HepG2 (cell line): ENCODE measurements around the gene RHOT1. TPM values are rescaled to one million over a fixed set of nuclear protein-coding genes. Genes with fewer than 3 reads are reported as not detected.

Experiments used
- ATRX ChIP-seq: sonication (generic); formaldehyde crosslinking; IDR thresholded peaks from 2 replicates; pipeline ENCODE4 v1.4.0; 2020; ENCODE audit warnings: missing genetic modification reagents, borderline replicate concordance
- CBFB ChIP-seq: sonication (generic); formaldehyde crosslinking; IDR thresholded peaks from 2 replicates; pipeline ENCODE4 v1.4.0; 2020; ENCODE audit warnings: missing genetic modification reagents
- CENPBD1 ChIP-seq: sonication (generic); formaldehyde crosslinking; IDR thresholded peaks from 2 replicates; pipeline ENCODE4 v1.8.0; 2022; ENCODE audit warnings: missing genetic modification reagents, low read depth, mild to moderate bottlenecking, borderline replicate concordance
- CTCF ChIP-seq: sonication (generic); formaldehyde crosslinking; IDR thresholded peaks from 2 replicates; pipeline ENCODE4 v1.5.0; 2020; ENCODE audit warnings: mild to moderate bottlenecking, missing genetic modification reagents, moderate library complexity
- ESRRA ChIP-seq: sonication (generic); formaldehyde crosslinking; IDR thresholded peaks from 2 replicates; pipeline ENCODE4 v1.5.1; 2020; ENCODE audit warnings: mild to moderate bottlenecking, low read depth, missing genetic modification reagents
- FOSL2 ChIP-seq: sonication (generic); formaldehyde crosslinking; IDR thresholded peaks from 2 replicates; pipeline ENCODE4 v1.4.0; 2020; ENCODE audit warnings: missing genetic modification reagents
- FOXK1 ChIP-seq: sonication (generic); formaldehyde crosslinking; IDR thresholded peaks from 2 replicates; pipeline ENCODE4 v1.4.0; 2020; ENCODE audit warnings: low read depth, missing genetic modification reagents, borderline replicate concordance
- GMEB1 ChIP-seq: sonication (generic); formaldehyde crosslinking; IDR thresholded peaks from 2 replicates; pipeline ENCODE4 v1.5.1; 2020; ENCODE audit warnings: missing genetic modification reagents, mild to moderate bottlenecking, borderline replicate concordance
- KDM2A ChIP-seq: sonication (generic); formaldehyde crosslinking; IDR thresholded peaks from 2 replicates; pipeline ENCODE4 v1.4.0; 2020; ENCODE audit warnings: low read depth, missing genetic modification reagents, borderline replicate concordance
- PPARG ChIP-seq: conservative IDR thresholded peaks from 2 replicates; pipeline ENCODE4 v1.6.1; 2016; ENCODE audit warnings: missing biosample characterization, missing genetic modification reagents
- RARG ChIP-seq: sonication (generic); formaldehyde crosslinking; IDR thresholded peaks from 2 replicates; pipeline ENCODE4 v1.4.0; 2020; ENCODE audit warnings: low read depth, mild to moderate bottlenecking, missing genetic modification reagents
- REPIN1 ChIP-seq: sonication (generic); formaldehyde crosslinking; IDR thresholded peaks from 2 replicates; pipeline ENCODE4 v1.8.0; 2022; ENCODE audit warnings: missing genetic modification reagents, low read depth, mild to moderate bottlenecking, borderline replicate concordance
- SIX1 ChIP-seq: sonication (generic); formaldehyde crosslinking; IDR thresholded peaks from 2 replicates; pipeline ENCODE4 v1.4.0; 2020; ENCODE audit warnings: missing genetic modification reagents, borderline replicate concordance
- SP2 ChIP-seq: sonication (generic); formaldehyde crosslinking; IDR thresholded peaks from 2 replicates; pipeline ENCODE4 v1.5.1; 2020; ENCODE audit warnings: mild to moderate bottlenecking, missing genetic modification reagents
- STAG1 ChIP-seq: sonication (generic); formaldehyde crosslinking; IDR thresholded peaks from 2 replicates; pipeline ENCODE4 v1.4.0; 2020; ENCODE audit warnings: missing genetic modification reagents
- TCF7 ChIP-seq: sonication (generic); IDR thresholded peaks from 2 replicates; pipeline ENCODE4 v1.6.1; 2016; ENCODE audit warnings: antibody characterized with exemption, low read depth
- THAP11 ChIP-seq: IDR thresholded peaks from 2 replicates; pipeline ENCODE4 v1.6.1; 2016; ENCODE audit warnings: missing biosample characterization, missing genetic modification reagents
- THAP9 ChIP-seq: sonication (generic); formaldehyde crosslinking; IDR thresholded peaks from 2 replicates; pipeline ENCODE4; 2020; ENCODE audit warnings: missing genetic modification reagents, mild to moderate bottlenecking, borderline replicate concordance
- XRCC5 ChIP-seq: fragments of 200-400 bp; formaldehyde crosslinking; optimal IDR thresholded peaks from 2 replicates; pipeline ENCODE3; 2017; ENCODE audit warnings: mild to moderate bottlenecking, low read length
- ZFAT ChIP-seq: sonication (generic); formaldehyde crosslinking; conservative IDR thresholded peaks from 2 replicates; pipeline ENCODE4 v1.8.1; 2023; ENCODE audit warnings: missing genetic modification reagents, inconsistent platforms
- ZKSCAN8 ChIP-seq: IDR thresholded peaks from 2 replicates; pipeline ENCODE4 v1.6.1; 2016; ENCODE audit warnings: borderline replicate concordance, missing genetic modification reagents, missing compliant biosample characterization
- ZNF12 ChIP-seq: sonication (generic); formaldehyde crosslinking; IDR thresholded peaks from 2 replicates; pipeline ENCODE4 v1.5.0; 2020; ENCODE audit warnings: missing genetic modification reagents
- ZNF143 ChIP-seq: sonication (generic); formaldehyde crosslinking; IDR thresholded peaks from 2 replicates; pipeline ENCODE4 v1.4.0; 2020; ENCODE audit warnings: missing genetic modification reagents
- ZNF256 ChIP-seq: sonication (generic); formaldehyde crosslinking; conservative IDR thresholded peaks from 2 replicates; pipeline ENCODE4 v1.4.0; 2020; ENCODE audit warnings: missing genetic modification reagents
- ZNF263 ChIP-seq: sonication (generic); formaldehyde crosslinking; IDR thresholded peaks from 2 replicates; pipeline ENCODE4 v1.4.0; 2020; ENCODE audit warnings: missing genetic modification reagents
- ZNF713 ChIP-seq: sonication (generic); formaldehyde crosslinking; IDR thresholded peaks from 2 replicates; pipeline ENCODE4 v1.4.0; 2020; ENCODE audit warnings: mild to moderate bottlenecking, missing genetic modification reagents
- polyA plus RNA-seq, 8 experiments: library from polyadenylated mRNA; depleted of rRNA in 3 of 8; stranded (reverse) in 7 of 8; unstranded in 1 of 8; fragments of >200 nt; fragmentation: Illumina TruSeq in 4 of 8; extraction: Trizol in 4 of 8; gene quantifications; 2 replicates each; pipeline versions ENCODE4 v1.2.1 to v1.2.3, GENCODE V29; 2011 to 2016; ENCODE audit warnings: low read depth in 4 of 8, missing spikeins in 1 of 8, mixed read lengths in 1 of 8; ENCODE audit not compliant: insufficient read depth in 1 of 8
- total RNA-seq, 5 experiments: library from RNA; depleted of rRNA; stranded (reverse); fragments of >200 nt; fragmentation: Illumina TruSeq; extraction: Trizol; gene quantifications; 2 replicates each; pipeline ENCODE4 v1.2.3, GENCODE V29; 2016; ENCODE audit warnings: low read depth in 1 of 5

The RHOT1 gene
- total and polyA plus RNA-seq, 2 of the 13 experiments (the other 11 are each of a cell fraction or from before 2014, with no cell fraction given), result 25.6 to 41.5 TPM

GRCh38 chr17:32253117-32253611, 110.9 kb downstream of the RHOT1 start (continued):
- TF ChIP-seq THAP9, result peak; percentile 41; the same call in 1 of the 2 replicates
- no peak for TF ChIP-seq GMEB1 (CRISPR knock-in tag)
- no peak for TF ChIP-seq ZNF143 (CRISPR knock-in tag)
- peak; percentile 98 for TF ChIP-seq ZKSCAN8
- TF ChIP-seq ESRRA (CRISPR knock-in tag), result no peak
- no peak for TF ChIP-seq SIX1 (CRISPR knock-in tag)
- TF ChIP-seq STAG1 (CRISPR knock-in tag), result peak; percentile 98
- TF ChIP-seq ZNF256, result no peak
- no peak for TF ChIP-seq ZFAT (CRISPR knock-in tag)
- 0 out of 2 replicates have a peak, but pooled peaks have one; percentile 21 for TF ChIP-seq THAP11 (CRISPR knock-in tag)
- 0 out of 2 replicates have a peak, but pooled peaks have one; percentile 38 for TF ChIP-seq ZNF263 (CRISPR knock-in tag)
- no peak for TF ChIP-seq RARG (CRISPR knock-in tag)
- TF ChIP-seq SP2, result no peak
- no peak for TF ChIP-seq ZNF713 (CRISPR knock-in tag)
- TF ChIP-seq FOXK1 (CRISPR knock-in tag), result no peak
- TF ChIP-seq PPARG, result no peak
- peak; percentile 65 for TF ChIP-seq XRCC5
- peak; percentile 97 for TF ChIP-seq CTCF (CRISPR knock-in tag)
- peak; percentile 15; the same call in 1 of the 2 replicates for TF ChIP-seq FOSL2 (CRISPR knock-in tag)
- TF ChIP-seq TCF7, result no peak
- no peak for TF ChIP-seq CENPBD1 (CRISPR knock-in tag)
- no peak for TF ChIP-seq REPIN1 (CRISPR knock-in tag)
- peak; percentile 41; the same call in 1 of the 2 replicates for TF ChIP-seq KDM2A (CRISPR knock-in tag)
- TF ChIP-seq ZNF12, result peak; percentile 29; the same call in 1 of the 2 replicates
- no peak for TF ChIP-seq CBFB (CRISPR knock-in tag)
- no peak for TF ChIP-seq ATRX
